Middle frontal gyrus (tissue), 1 donor: ENCODE data around the gene DAO.
"Not testable (repeated sequence)": the region's sequence is repeated elsewhere in the genome, so short reads cannot be mapped to it uniquely, and the experiment has no call there.

ENCODE experiments used
- DNase-seq: peaks from one replicate; pipeline ENCODE4 v3.0.0-alpha.2; 2015; ENCODE audit warnings: low spot score; ENCODE audit errors: extremely low spot score

DAO gene

DNA sequence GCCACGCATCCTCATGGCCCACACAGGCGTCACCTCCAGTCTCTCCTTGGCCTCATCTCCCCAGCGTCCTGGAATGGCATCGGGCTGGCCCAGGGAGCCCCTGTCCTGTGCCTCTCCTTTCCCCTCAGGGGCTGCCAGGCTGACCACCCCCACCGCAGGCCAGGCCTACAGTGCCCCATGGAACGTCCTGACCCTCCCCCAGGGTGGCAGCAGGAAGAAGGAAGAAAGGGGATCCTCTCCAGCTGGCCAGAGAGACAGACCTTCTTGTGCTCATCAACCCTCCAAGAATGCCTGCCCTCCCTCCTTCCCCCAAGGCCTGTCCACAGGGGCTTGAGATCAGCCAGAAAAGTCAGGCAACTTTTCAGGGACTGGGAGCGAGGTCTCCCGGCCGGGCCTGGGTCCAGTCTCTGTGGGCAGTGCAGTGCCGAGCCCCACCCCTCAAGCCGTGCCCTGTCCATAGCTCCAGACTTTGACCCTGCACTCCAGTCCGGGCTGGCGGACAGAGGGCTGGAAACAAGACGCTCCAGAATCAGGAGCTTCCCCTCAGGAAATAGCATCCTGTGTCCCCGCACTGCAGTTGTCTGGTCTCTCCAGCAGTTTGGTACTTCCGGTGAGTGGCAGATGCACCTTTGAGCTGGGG lies at the start of gene DAO:
Gene DAO, plus strand, starts transcription at position 478 of the 640 bp plus-strand sequence. CDS start 4,915 bp downstream, outside the sequence.
- no peak for DNase-seq

DNA sequence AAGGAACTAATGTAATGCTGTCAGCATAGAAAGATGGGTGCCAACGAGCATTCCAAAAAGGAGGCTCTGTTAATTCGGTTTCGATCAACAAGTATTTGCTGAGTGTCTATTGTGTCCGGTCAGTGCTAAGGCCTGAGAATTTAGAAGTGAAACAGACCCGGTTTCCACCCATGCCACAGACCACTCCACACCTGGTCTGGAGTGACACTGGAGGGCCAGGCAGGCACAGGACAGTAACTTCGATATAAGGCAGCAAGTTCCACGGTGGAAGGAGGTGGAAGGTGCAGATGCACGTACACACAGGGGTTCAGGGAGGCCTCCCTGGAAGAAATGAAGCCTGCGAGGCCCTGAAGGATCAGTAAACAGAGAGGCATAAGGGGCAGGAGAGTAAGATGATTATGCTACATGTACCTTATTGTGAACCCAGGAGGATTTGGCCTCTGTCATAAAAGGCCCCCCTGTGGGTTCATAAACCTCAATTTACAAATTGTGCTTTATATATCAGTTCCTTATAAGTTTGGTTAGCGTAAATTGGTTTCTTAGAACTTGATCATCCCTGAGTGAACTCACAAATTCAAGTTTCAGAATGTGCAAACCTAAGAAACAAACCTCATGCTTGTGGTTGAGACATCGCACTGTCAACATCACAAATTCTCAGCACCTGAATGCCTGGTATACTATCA lies 48.4 kb upstream of the DAO start:
- DNase-seq = no peak

DNA sequence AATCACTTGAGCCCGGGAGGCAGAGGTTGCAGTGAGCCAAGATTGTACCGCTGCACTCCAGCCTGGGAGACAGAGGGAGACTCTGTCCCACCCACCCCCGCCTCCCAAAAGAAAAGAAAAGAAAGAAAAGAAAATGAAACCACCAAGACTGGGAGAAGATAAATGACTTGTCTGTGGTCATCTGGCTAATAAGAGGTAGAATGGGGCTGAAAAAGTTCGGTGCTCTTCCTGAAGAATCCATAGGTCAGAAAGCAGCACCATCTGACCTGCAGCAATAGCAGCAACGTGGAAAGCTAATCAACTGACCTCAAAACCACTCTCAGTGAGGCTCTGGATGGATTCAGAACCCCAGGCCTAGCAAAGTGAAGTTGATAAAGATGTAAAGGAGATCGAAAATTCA lies 47.7 kb upstream of the DAO start:
- no peak for DNase-seq

DNA sequence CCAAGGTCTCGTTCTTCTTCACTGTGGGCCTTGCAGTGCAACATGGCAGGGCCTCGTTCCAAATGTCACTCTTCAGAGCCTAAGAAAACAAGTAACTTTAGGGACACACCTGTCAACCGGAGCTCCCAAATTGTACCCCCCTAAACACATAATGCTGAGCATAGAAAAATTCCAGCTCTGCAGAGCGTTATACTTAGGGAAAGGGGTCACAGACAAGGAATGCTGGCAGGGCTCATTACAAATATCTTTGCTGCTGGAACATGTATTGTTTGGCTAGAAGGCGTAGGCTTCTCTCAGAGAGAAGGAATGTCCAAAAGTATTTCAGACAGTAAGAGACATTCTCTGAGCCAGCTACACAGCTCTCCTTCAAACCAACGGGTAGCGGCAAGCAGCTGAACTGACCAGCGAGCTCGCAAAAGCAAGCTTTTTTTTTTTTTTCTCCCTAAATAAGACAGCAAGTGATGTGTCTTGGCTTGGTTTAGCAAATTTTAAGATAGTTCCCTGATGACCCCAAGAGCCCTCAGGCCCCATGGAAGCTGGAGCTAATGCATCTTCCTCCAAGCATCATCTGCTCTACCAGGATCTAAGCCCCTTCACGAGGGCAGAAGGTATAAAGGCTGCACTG lies 47.0 kb upstream of the DAO start:
- DNase-seq = no peak

DNA sequence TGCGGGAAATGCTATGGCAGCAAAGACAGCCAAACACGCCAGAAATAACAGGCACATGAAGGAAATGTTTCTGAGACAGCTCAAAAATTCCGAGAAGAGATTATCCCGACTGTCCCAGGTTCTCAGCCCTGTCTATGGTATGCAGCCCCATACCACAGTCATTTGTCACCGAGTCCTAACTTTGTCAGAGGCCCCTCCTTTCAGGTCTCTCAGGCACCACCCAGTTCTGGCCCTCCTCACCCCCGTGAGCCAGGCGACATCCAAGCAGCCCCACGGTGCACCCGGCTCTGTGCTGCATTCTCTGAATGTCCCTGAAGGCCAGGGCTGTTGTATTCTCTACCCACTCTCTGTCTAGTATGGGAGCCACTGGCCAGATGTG lies 46.5 kb upstream of the DAO start:
- DNase-seq = no peak

DNA sequence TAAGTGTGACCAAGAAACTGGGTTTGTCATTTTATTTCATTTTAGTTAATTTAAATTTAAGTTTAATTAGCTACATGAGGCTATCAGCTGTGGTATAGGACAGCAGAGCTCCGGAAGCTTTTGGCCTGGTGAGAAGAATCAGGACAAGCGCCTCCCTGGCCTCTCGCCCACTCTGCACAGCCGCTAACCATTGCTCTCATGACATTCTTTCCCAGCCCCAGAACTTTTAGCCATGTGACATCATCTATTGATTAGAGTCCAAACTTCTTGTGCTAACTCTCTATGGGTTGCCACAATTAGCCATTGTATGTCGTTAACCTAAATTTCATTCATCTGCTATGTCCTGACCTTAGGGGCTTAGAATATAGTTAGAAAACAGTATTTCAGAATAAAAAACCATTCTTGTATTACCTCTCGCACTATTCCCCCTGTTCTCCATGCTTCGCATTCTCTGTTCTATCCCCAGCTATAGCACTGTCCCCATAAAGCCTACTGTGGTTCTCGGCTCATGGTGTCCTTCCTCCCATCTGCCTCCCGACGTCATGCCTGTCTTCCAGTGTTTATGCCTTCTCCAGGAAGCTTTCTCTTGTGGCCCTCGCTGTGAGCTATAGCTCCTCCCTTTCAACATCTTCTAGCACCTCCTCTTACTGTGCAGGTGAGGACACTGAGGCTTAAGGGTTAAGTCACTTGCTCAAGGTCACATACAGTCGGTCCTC lies 46.0 kb upstream of the DAO start:
- no peak for DNase-seq

DNA sequence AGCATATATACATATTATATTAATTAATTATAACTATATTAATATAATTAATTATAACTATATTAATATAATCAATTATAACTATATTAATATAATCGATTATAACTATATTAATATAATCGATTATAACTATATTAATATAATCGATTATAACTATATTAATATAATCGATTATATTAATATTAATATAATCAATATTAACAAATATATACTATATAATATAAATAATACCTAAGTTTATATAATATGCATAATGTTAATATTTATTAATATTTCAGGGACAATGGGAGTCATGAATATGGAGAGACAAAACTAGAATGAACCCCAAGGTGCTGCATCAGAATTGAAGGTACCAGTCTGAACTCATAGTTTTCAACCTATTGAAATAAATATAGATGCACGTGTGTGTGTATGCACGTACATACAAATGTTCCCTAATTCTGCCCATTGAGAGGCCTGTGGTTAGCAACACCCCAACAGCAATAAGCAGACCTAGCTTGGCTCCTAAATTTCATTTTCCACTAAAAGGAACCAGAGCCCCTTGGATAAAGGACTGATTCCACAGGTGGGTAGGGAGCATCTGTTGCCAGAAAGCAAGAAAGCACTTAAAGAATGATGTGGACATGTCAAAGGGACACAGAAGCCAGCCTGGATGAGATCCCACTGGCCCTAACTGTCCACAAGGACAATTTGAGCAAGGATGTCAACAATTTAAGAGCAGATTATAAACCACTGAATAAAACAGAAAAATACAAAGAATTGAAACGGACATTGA lies 43.8 kb upstream of the DAO start:
- DNase-seq = no peak

DNA sequence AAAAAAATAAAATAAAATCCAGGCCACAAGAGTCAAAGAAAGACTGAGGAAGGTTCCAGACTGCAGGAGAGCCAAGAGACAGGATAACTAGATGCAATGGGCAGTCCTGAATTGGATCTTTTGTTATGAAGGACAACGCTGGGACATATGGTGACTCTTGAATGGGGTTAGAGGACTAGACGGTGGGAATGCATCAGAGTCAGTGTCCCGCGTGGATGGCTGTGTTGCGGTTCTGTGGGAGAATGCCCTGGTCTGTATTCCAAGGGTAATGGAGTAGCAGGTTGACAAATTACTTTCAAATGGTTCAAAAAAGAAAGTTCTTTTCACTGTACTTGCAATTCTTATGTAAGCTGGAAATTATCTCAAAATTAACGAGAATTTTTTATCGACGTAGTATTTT lies 42.7 kb upstream of the DAO start:
- no peak for DNase-seq

DNA sequence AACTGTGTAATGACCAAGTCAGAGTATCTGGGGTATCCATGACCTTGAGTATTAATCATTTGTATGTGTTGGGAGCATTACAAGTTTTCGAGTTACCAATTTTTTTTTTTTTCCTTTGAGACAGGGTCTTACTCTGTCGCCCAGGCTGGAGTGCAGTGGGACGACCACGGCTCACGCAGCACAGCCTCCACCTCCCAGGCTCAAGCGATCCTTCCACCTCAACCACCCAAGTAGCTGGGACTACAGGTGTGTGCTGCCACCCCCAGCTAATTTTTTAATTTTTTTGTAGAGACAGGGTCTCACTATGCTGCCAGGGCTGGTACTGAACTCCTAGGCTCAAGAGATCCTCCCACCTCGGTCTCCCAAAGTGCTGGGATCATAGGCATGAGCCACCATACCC lies 42.2 kb upstream of the DAO start:
- no peak for DNase-seq

DNA sequence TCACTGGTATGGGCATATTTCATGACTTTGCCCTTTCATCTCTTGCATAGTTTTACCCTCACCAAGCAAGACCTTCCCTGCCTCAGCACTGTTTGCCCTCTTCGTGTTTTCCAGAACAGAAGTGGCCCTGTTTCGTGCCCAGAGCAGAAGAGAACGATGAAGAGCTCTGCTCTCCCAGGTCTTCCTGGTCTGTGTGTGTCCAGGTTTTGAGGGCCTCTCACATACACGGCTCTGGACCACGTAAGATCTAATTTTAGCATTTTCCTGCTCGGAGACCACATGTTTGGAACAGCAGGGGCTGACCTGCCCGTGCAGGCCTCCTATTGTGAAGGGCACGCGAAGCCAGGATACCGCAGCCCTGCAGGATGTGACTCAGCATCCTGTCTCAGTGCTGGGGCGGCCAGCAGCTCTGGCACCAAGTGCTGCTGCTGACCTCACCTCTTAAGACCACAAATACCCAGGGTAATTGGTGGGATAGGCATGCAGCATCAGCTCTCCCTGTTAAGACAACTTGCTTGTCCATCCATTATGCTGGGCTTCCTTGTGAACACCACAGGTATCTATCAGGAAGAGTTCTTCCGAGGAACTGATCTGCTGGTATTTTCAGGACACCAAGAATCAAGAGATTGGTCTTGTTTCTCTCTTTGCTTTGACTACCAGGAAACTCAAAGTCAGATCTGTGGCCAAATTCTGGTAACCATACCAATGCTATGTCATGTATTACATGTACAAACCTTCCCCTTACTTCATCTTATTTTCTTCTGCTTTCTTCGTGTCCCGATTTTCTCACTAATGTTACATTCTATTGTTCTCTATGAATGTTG lies 41.5 kb upstream of the DAO start:
- no peak for DNase-seq

DNA sequence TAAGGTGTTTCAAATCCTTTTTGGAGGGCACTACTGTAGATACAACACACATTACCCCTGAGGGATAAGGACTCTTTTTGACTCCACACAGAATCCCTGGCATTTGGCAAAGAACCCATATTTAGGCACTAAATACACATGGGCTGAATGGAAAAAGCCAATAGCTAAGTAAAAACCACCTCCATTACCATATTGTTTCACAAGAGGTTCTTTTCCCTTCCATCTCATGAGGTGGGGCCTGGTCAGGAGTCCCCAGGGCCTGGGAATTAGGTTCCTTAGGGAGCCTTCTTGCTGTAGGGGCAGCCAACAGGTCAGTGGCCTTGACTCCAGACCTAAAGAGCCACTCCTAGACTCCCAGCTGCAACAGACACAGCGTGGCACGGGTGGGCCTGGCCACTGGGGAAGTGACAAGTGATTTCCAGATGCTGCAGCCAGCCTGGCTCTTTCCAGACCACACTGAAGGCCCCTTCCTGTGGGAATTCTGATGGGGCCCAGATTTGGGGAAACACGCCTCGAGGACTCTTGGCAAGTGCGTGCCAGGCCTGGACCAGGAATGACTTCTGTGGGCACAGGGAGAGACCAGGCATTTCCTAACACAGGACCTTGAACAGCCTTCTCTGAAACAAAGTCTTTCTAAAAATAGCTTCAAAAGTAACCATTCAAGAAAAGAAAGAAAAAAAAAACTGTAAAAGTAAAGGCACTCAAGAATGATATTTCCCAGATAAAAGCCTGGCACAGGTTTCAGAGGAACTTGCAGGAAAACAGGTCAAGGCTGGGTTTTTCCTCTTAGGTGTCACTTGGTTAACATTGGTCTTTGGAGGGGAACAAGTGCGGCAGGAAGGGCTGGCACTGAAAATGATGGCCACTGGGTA lies 40.6 kb upstream of the DAO start:
- no peak for DNase-seq

DNA sequence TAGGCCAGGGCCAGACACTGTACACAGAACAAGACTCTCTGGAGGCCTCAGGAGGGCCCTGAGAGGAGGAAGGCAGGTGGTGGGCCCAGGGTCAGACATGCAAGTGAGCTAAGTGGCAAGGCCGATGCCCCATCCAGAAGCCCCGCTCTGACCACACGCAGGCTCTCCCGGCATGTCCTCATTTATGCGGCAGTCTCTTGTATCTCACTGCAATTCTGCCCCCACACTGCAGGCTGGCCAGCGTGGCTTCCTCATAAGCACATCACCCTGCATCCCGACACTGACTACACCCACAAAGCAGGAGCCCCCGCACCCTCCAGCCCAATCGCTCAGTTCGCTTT lies 40.0 kb upstream of the DAO start:
- no peak for DNase-seq

DNA sequence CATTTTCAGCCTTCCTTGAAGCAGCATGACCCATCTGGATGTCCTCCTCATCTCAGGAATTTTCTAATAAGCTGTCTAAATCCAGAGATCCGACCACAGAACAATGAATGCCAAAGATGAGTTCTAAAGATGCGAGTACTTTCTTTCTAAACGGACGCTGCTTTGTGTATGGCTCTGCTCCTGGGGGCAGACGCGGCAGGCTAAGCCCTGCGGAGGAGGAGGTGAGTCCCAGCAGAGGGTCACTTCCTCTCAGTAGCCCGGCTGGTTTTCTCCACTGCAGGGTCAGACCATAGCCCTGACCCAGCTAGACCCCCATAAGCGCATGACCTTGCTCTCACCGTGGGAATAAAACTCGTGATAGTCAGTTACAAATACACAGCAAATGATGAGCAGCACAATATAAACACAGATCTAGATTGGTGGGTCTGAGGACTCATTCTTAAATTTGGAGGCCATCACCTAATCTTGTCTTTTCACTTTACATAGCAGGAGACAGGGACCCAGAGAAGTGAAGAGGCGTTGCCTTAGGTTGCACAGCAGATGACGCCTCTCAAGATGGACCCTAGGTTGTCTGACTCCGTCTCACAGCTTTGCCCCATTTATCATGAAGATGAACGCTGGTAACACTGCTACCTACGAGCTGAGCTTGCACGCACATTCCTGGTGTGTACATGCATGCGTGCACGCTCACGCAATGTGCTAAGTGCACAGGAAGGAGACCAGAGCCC lies 39.1 kb upstream of the DAO start:
- no peak for DNase-seq

DNA sequence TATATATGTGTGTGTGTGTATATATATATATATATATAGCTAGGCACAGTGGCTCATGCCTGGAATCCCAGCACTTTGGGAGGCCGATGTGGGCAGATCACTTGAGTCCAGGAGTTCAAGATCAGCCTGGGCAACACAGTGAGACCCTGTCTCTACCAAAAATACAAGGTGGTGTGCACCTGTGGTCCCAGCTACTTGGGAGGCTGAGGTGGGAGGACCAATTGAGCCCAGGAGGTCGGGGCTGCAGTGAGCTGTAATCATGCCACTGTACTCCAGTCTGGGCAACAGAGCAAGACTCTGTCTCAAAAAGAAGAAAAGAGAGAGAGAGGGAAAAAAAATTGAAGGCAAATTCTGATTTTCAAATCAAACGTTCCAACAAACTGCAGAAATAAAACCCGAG lies 38.1 kb upstream of the DAO start:
- DNase-seq = not testable (repeated sequence)

DNA sequence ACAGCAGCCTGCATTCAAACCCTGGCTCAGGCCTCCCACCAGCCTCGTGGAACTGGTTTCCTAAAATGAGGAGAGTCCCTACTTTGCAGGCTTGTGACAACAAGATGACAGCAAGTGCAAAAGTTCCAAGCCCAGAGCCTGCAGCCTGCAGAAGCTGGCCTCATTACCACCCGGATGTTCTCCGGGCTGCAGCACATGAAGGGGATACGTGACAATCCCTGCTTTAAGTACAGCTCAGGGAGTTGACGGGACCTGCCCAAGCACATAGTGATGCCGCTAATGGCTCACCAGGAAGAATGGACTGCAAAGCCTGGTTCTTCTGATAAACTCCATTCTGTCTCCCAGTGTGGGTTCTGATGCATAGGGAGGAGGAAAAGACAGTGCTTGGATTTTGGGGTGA lies 37.5 kb upstream of the DAO start:
- DNase-seq = no peak

DNA sequence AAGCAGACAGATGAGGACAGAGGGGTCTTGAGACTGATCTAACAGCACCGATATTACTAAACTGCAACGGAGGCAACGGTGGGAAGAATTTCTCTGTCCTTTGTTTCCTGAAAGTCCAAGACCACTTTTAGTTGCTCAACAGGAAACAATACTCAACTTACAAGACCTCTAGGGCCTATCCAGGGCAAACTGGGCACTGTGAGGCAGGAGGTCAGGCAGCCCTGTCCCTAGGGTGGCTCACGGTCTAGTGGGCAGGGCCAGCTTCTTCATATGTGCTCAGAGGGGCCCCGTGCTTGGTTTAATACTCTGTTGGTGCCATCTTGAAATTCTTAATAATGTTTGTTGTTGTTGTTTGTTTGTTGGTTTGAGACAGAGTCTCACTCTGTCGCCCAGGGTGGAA lies 36.7 kb upstream of the DAO start:
- no peak for DNase-seq

DNA sequence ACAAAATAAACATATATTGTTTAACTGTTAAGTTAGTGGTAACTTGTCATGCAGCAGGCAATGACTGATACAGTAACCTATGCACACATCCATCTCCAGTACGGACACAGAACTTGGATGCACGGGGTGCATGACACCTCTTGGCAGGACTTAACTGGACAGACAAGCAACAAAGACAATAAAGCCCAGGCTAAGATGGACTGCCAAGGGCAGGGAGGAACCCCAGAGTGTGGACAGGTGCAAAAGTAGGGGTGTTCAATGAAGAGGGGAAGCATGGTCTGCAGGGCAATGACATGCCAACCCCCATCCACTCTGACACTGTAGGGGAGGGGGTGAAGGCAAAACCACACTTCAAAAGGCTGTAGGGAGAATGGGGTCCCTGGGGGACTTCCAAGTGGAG lies 34.2 kb upstream of the DAO start:
- no peak for DNase-seq

DNA sequence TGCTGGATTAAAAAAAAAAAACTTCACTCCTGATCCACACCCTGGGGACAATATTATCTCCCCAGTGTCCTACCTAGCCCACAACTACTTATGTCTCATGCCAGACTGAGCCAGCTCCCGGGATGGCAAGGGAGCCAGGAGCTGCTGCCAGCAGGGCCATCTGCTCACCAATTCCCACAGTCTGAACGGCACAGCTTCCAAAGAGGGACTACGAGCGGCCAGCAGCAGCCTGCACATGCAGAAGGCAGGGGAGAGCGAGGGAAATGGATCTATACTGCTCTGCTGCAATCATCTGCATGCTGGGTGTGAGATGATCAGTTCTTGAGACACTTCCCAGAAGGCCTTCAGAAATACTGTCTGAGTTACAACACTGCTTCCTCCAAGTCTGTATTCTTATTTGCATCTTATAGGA lies 33.6 kb upstream of the DAO start:
- DNase-seq = peak; percentile 76

DNA sequence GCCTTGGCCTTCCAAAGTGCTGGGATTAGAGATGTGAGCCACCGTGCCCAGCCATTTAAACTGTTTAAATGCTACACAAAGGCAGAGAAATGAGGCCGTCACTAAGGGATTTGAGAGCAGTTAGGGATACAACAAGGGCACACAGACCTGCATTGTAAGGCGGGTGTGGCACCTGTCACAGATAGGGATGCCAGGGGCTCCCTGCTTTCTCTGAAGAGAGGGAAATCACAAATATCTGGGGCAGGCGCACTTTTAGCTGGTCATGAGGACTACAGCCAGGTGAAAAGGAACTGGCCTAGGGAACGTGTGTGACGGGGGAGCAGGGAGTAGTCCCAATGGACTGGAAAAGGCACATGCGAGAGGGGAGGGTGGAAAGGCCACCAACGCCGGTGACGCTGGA lies 32.2 kb upstream of the DAO start:
- no peak for DNase-seq
